GM08714 (cell line): ENCODE data around the gene ADGRV1.
"Not testable (repeated sequence)": the region's sequence is repeated elsewhere in the genome, so short reads cannot be mapped to it uniquely, and the experiment has no call there.

Experiments
- H3K4me3 ChIP-seq: fragments of 200-500 bp; sonication (Bioruptor generic); 2 replicates; pipeline ENCODE4 v1.5.1; 2014; ENCODE audit warnings: mild to moderate bottlenecking, low read length, inconsistent platforms
- ZNF274 ChIP-seq: IDR thresholded peaks from 2 replicates; pipeline ENCODE4 v1.6.1; 2012; ENCODE audit warnings: mild to moderate bottlenecking, low read depth, low read length

Gene ADGRV1

DNA sequence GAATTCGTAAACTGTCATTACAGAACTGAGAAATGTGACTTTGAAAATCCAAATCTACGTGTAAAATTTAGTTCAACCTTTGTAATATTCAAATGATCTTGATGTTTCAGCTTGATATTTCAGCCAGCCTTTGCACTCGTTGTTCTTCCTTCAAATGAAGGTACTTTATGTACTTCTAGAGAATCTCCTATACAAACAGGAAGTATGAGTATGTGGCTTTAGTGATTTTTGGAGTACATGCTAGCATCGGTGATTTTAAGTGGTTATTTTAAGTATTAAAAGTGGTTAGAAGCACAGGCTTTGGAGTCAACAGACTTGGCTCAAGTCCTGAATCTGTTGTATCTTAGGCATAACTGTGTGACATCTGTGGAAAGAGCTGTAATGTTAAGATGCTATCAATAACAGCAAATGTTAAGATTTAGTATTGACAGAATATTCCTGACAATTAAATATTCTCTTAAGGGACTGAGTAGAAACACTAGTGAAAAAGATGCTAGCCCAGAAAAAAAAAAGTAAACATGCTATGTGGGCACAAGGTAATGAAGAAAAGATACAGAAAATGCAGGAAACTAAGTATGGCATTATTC, 398.0 kb downstream of the ADGRV1 start:
- H3K4me3 ChIP-seq: no peak overlapping the region
- TF ChIP-seq ZNF274: no peak

- H3K4me3 ChIP-seq: no peak overlapping the region
- no peak for TF ChIP-seq ZNF274
Observed at GRCh38 chr5:90957906-90958305, 399.3 kb downstream of the ADGRV1 start.

DNA sequence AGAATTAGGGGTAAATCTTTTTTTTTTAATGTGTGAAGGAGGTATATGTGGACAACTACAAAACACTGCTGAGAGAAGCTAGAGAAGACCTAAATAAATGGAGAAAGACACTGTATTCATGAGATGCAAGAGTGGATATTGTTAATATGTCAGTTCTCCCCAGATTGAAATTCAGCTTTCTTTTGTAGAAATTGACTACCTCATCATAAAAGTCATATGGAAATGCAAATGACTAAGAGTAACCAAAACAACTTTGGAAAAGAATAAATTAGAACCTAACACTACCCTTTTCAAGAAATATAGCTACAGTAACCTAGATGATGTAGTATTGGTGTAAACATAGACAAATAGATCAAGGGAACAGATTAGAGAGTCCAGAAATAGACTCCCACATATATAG, 400.7 kb downstream of the ADGRV1 start:
- TF ChIP-seq ZNF274: no peak
- no peak overlapping the region for H3K4me3 ChIP-seq

GRCh38 chr5:90962481-90962880, 403.9 kb downstream of the ADGRV1 start:
- no peak for TF ChIP-seq ZNF274
- H3K4me3 ChIP-seq: no peak overlapping the region

DNA sequence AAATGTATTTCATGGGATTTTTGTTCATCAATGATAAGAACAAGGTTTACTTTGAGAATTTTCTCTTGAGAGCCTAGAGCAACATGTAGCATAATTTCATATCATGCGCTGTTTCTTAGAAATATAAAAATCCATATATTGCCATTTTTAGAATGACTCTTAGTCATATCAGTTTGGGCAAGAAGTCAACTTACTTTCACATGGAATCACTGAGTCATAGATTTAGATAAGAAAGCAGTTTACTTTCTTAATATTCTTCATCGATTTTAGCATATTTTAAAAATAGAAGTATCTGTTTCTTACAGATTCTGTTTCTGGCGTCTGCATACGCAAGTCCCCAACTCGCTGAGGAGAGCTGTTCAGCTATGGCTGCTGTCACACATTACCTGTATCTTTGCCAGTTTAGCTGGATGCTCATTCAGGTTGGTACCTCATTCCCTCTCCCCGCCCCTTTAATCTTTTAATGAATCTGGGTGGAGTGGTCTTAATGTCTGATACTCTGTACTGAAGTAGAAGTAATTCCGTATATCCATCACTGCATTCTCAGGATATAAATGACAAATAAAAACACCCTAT, 406.6 kb downstream of the ADGRV1 start:
- H3K4me3 ChIP-seq: no peak overlapping the region
- TF ChIP-seq ZNF274: no peak

GRCh38 chr5:90967443-90967842, 408.8 kb downstream of the ADGRV1 start:
- no peak for TF ChIP-seq ZNF274
- H3K4me3 ChIP-seq: no peak overlapping the region

DNA sequence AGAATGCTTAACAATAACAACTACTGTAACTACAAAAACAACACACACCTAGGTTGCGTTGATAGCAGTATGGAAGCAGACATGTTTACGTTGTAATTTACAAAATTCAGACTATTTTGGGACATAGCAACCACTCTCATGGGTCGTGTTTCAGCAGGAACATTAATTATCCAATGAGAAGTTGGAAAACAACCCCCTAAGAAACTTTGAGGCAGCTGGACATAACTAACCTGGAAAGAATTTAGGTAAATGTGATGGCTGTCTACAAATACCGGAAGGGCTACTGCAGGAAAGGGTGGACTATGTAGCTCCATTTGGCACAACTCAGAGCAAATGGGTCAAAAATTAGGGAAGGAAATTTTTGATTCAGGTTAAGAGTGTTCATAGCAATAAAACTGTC, 409.3 kb downstream of the ADGRV1 start:
- no peak for TF ChIP-seq ZNF274
- no peak overlapping the region for H3K4me3 ChIP-seq

DNA sequence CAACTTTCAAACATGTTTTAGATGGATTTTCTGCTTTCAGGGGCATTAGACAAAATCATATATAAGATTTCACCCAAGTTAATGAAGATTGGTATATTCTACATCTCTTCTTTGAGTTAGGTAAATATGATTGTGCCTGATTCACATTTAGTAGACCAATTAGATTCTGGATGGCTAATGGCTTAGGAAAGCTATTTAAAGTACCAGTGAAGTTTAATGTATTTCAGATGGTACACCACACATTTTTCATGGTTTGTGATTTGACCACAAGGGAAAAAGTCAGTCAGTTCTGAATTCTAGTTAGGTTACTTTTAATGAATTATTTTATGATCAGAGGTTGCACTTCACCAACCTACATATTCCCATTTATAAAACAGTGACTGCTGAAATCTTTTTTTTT, 409.7 kb downstream of the ADGRV1 start:
- no peak overlapping the region for H3K4me3 ChIP-seq
- TF ChIP-seq ZNF274: no peak

GRCh38 chr5:90969945-90970344, 411.3 kb downstream of the ADGRV1 start:
- not testable (repeated sequence) for H3K4me3 ChIP-seq

GRCh38 chr5:90981177-90981576, 422.6 kb downstream of the ADGRV1 start:
- H3K4me3 ChIP-seq: no peak overlapping the region

GRCh38 chr5:90981821-90982220, 423.2 kb downstream of the ADGRV1 start:
- no peak for TF ChIP-seq ZNF274
- H3K4me3 ChIP-seq: no peak overlapping the region

More at GRCh38 chr5:90981177-90981576, 422.6 kb downstream of the ADGRV1 start:
- no peak for TF ChIP-seq ZNF274

GRCh38 chr5:90982576-90982975, 424.0 kb downstream of the ADGRV1 start:
- TF ChIP-seq ZNF274: no peak
- H3K4me3 ChIP-seq: no peak overlapping the region

DNA sequence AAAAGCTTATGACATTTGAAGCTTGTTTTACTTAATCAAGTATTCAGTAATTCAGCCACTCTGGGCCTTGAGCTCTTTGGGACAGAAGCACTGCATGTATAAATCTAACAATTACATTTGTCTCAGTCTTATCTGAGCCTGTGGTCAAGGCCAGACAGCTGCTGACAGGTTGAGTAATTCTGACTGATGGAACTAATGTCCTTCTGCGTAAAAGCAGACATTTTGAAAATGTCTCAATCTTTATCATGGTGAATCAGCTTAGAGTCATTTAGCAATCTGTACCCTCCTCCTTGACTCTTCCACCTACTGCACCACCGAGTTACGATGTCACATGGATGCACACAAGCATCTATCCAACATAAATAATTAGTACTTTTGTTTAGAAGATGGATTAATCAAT, 424.6 kb downstream of the ADGRV1 start:
- no peak for TF ChIP-seq ZNF274
- no peak overlapping the region; the same call in 1 of the 2 replicates for H3K4me3 ChIP-seq

DNA sequence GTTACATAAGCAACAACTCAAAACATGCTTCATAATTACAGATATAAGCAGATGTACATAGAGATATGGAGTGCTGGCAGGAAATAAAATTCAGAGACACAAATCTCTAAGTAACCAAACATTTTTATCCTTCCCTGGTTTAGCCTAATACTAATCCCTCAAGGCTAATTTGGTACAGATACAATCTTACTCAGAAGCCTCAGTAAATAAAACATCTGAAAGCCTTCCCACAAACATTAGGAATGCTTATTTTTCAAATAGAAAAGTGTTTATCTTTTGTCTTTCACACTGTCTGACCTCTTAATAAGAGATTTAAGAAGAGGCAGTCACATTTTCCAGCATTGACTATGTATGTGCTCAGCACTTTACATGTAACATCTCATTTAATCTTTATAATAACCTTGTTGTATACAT, 425.1 kb downstream of the ADGRV1 start:
- TF ChIP-seq ZNF274: no peak
- no peak overlapping the region; the same call in 1 of the 2 replicates for H3K4me3 ChIP-seq

GRCh38 chr5:90985341-90985740, 426.7 kb downstream of the ADGRV1 start:
- H3K4me3 ChIP-seq: no peak overlapping the region
- TF ChIP-seq ZNF274: no peak

- H3K4me3 ChIP-seq: no peak overlapping the region
- no peak for TF ChIP-seq ZNF274
Observed at GRCh38 chr5:90987726-90988125, 429.1 kb downstream of the ADGRV1 start.
